Peyer's patch (tissue), 4 donors: ENCODE results near the gene IL6. TPM values are rescaled to one million over a fixed set of nuclear protein-coding genes. Genes with fewer than 3 reads are reported as not detected.
A peak's percentile ranks its signal among the peaks of the same experiment; 100 is the strongest.

Experiments used
- DNase-seq, 3 donors: peaks; one replicate each; pipeline ENCODE4 v3.0.0-alpha.2; 2017 to 2019
- H3K27ac ChIP-seq, 4 donors: fragments of 200-600 bp; sonication (generic); one replicate each; pipeline ENCODE4 v1.5.1; 2016 to 2019
- H3K27me3 ChIP-seq, 2 donors: fragments of 200-600 bp; sonication (generic); one replicate each; pipeline ENCODE4 v1.5.1; 2019
- H3K36me3 ChIP-seq, 3 donors: fragments of 200-600 bp; sonication (generic); one replicate each; pipeline ENCODE4 v1.5.1; 2016 to 2019
- H3K4me1 ChIP-seq, 4 donors: fragments of 200-600 bp; sonication (generic); one replicate each; pipeline ENCODE4 v1.5.1; 2016 to 2019
- H3K4me3 ChIP-seq, 4 donors: fragments of 200-600 bp; sonication (generic); 1 replicate in 3 of 4; 2 replicates in 1 of 4; pipeline ENCODE4 v1.5.1; 2016 to 2019; ENCODE audit warnings: mild to moderate bottlenecking in 1 of 4
- H3K9me3 ChIP-seq, 4 donors: fragments of 200-600 bp; sonication (generic); one replicate each; pipeline ENCODE4 v1.5.1; 2016 to 2019; ENCODE audit warnings: mild to moderate bottlenecking in 1 of 4
- POLR2A ChIP-seq, 2 donors: fragments of 450-650 bp; IDR thresholded peaks; one replicate each; pipeline ENCODE4 v1.5.1; 2017; ENCODE audit warnings: antibody characterized with exemption in 2 of 2, mild to moderate bottlenecking in 2 of 2, moderate library complexity in 2 of 2
- total RNA-seq, 4 donors: library from RNA; depleted of rRNA; stranded (reverse); fragments of >200 nt; gene quantifications; one replicate each; pipeline ENCODE4 v1.1.0, GENCODE V29; 2016
- TF ChIP-seq, protein P1 (sequence below), 6 experiments: fragments of 450-650 bp in 4 of 6; fragments of 200-600 bp in 2 of 6; sonication (generic) in 1 of 6; IDR thresholded peaks; one replicate each; pipeline ENCODE4 v1.5.1; 2017 to 2019; ENCODE audit warnings: antibody characterized with exemption in 6 of 6, mild to moderate bottlenecking in 3 of 6, moderate library complexity in 1 of 6

Gene IL6
- total RNA-seq, 4 donors from 2014 or later, result 0.94 to 5.0 TPM; not detected in 2

DNA sequence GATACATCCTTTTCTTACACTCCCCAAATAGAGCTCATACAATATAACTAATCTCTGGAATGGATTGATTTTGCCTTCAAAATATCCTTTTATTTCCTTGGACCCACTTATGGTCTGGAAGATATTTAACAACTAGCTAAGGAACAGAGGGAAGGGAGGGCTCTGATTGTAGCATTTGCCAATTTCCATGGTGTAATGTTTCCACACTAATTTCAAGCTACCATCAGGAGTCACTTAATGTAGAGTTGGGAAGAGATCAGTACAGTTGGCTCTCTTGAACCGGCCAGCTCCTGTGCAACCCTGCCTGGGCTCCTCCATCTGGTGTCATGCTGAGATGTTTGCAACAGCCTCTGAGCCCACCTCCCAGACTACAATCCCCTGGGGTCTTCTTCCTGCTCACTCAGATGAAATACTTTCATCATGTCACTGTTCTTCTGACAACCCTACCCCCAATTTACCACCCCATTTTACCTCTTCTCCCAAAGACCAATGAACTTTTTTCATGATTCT is 8.0 kb upstream of the IL6 start:
- H3K4me1 ChIP-seq, result peaks cover 0 to 6% (median 0%) of the 10 kb centered on the region in 4 donors
- no peak overlapping the region for H3K27ac ChIP-seq
- no peak for DNase-seq
- TF ChIP-seq, protein P1, sequence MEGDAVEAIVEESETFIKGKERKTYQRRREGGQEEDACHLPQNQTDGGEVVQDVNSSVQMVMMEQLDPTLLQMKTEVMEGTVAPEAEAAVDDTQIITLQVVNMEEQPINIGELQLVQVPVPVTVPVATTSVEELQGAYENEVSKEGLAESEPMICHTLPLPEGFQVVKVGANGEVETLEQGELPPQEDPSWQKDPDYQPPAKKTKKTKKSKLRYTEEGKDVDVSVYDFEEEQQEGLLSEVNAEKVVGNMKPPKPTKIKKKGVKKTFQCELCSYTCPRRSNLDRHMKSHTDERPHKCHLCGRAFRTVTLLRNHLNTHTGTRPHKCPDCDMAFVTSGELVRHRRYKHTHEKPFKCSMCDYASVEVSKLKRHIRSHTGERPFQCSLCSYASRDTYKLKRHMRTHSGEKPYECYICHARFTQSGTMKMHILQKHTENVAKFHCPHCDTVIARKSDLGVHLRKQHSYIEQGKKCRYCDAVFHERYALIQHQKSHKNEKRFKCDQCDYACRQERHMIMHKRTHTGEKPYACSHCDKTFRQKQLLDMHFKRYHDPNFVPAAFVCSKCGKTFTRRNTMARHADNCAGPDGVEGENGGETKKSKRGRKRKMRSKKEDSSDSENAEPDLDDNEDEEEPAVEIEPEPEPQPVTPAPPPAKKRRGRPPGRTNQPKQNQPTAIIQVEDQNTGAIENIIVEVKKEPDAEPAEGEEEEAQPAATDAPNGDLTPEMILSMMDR (IDR thresholded peaks at IDR 0.05), result no peak
- TF ChIP-seq POLR2A (IDR thresholded peaks at IDR 0.05), result no peak
- no peaks in the 10 kb centered on the region for H3K27me3 ChIP-seq
- H3K9me3 ChIP-seq, result no peaks in the 10 kb centered on the region
- H3K4me3 ChIP-seq, result no peak overlapping the region
- no peaks in the 10 kb centered on the region for H3K36me3 ChIP-seq

DNA sequence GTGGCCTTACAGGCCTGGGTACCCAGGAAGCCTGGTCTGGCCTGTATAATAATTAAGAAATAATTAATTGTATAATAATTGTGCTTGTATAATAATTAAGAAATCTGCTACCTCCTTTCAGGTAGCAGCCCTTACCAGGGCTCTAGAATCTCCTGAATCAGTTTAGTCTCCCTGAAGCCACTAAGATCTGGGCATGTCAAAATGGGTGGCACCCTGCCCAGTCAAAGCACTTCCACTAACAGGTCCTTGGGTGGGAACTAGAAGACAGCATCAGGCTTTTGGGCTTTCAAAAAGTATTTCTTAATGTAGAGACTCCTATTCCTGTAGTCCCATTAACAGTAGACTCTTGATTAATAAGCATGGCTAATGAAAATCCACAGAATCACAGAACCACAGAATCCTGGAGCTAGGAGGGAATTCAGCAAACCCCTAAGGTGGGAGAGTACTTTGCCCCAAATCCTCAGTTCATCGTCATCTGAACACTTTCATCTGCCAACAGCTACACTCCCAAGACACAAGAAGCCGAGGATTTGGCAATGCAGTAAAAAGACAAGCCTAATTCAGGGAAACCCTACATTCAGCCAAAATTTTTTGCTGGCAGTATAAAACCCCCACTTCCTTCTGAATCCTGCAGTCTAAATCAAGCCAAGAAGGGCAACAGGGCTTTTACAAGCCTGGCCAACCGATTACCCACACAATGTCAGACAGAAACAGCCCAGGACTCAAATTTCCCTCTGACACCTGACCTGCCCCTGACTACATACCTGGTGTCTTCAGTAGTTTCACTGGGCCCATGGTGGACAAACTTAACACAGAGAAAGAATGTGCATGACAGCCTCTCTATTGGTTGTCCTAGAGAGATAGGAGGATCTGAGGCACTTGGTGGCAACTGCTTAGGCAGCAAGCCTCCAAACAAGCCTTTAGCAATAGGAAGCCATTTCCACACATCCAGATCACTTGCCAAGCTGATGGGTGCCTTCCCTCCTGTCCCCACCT is 5.9 kb upstream of the IL6 start:
- no peak overlapping the region for H3K27ac ChIP-seq
- DNase-seq, result no peak
- no peaks in the 10 kb centered on the region for H3K36me3 ChIP-seq
- H3K27me3 ChIP-seq, result no peaks in the 10 kb centered on the region
- H3K4me3 ChIP-seq, result no peak overlapping the region
- TF ChIP-seq, protein P1 (IDR thresholded peaks at IDR 0.05), result no peak
- no peak for TF ChIP-seq POLR2A (IDR thresholded peaks at IDR 0.05)
- H3K4me1 ChIP-seq, result peaks cover 0 to 11% (median 0%) of the 10 kb centered on the region in 4 donors
- H3K9me3 ChIP-seq, result no peaks in the 10 kb centered on the region

DNA sequence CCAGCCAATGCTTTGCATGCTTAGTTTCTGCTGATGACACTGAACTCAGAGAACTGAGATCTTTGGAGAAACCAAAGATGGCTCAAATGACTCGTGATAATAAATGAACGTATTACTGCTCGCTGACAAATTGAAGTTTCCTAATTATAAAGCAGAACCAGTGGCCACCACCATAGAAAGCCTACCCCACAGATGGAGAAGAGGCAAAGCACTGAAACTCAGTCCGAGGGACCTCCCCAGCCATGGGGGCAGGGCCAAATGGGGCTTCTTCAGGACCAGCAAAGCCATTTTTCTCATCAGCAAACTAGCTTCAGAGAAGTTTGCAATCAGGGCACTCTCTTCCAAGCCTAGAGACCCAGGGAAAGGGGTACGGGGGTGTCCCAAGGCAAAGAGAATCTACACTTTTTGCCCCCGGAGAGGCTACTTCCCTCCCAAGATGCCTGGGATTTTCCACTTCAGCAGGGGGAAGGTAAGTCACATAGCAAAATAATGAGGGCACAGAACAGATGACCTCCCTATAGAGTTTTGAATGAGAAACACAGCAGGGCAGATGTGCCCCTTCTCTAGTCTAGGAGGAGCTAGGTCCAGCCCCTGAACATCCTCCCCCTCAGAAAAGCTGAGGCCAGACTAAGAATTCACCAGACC is 4.3 kb upstream of the IL6 start:
- DNase-seq, result no peak
- no peak for TF ChIP-seq POLR2A (IDR thresholded peaks at IDR 0.05)
- TF ChIP-seq, protein P1 (IDR thresholded peaks at IDR 0.05), result no peak
- H3K27me3 ChIP-seq, result no peaks in the 10 kb centered on the region
- no peaks in the 10 kb centered on the region for H3K36me3 ChIP-seq
- no peak overlapping the region for H3K4me3 ChIP-seq
- peaks cover 0 to 20% (median 1%) of the 10 kb centered on the region in 4 donors for H3K4me1 ChIP-seq
- H3K27ac ChIP-seq, result peak overlapping the region in 3 of 4 donors; percentile 26 to 44 (median 37)
- no peaks in the 10 kb centered on the region for H3K9me3 ChIP-seq

DNA sequence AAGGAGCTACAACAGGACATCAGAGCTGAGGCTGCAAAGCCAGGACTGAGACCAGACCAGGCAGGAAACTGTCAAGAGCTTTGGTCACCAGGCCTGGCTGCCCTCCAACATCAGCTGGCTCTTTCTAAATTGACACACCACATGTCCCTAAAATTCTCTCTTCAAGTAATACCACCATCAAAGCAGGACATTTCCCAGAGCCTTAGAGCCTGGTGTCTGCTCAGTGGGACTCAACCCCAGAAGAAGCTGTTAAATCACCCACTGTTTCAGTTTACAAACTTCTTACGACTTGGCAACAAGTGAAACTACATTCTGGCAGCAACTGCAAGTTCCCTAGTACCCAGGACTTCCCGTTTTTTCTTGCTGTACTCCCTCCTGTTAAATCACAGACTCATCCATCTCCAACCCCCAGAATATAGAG is 3.8 kb upstream of the IL6 start:
- Histone ChIP-seq H3K4me1 (peaks cover 0 to 20% (median 1%) of the 10 kb centered on the region in 4 donors), H3K9me3 (no peaks in the 10 kb centered on the region), H3K36me3 (no peaks in the 10 kb centered on the region), H3K4me3 (no peak overlapping the region), H3K27ac (peak overlapping the region; percentile 7 to 44 (median 32)), H3K27me3 (no peaks in the 10 kb centered on the region)
- peak in 1 of 3 donors; percentile 71 for DNase-seq
- TF ChIP-seq, protein P1 (IDR thresholded peaks at IDR 0.05), result no peak
- no peak for TF ChIP-seq POLR2A (IDR thresholded peaks at IDR 0.05)

DNA sequence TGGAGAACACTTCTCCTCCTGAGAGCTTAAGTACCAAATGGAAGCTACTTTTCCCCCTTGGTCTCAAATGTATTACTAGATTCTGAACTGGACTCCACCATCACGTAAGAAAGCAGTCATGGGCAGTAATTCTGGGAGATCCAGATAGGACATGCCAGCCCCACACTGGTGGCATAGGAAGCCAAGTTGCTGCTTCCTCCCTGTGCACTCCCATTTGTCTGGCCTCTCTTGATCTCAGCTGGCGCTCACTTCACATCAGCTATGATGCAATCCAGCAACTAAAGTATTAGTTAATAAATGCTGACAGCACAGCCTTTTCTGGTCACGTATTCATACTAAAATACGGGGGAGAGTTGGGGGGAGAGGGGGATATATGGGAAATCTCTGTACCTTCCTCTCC is 3.4 kb upstream of the IL6 start:
- H3K4me1 ChIP-seq, result peaks cover 0 to 20% (median 1%) of the 10 kb centered on the region in 4 donors
- no peaks in the 10 kb centered on the region for H3K27me3 ChIP-seq
- H3K4me3 ChIP-seq, result no peak overlapping the region
- H3K27ac ChIP-seq, result peak overlapping the region; percentile 7 to 44 (median 32)
- no peaks in the 10 kb centered on the region for H3K9me3 ChIP-seq
- TF ChIP-seq, protein P1 (IDR thresholded peaks at IDR 0.05), result no peak
- TF ChIP-seq POLR2A (IDR thresholded peaks at IDR 0.05), result no peak
- H3K36me3 ChIP-seq, result no peaks in the 10 kb centered on the region
- no peak for DNase-seq
